ENCODE measurements around the gene MAP6D1.

Gene MAP6D1

DNA sequence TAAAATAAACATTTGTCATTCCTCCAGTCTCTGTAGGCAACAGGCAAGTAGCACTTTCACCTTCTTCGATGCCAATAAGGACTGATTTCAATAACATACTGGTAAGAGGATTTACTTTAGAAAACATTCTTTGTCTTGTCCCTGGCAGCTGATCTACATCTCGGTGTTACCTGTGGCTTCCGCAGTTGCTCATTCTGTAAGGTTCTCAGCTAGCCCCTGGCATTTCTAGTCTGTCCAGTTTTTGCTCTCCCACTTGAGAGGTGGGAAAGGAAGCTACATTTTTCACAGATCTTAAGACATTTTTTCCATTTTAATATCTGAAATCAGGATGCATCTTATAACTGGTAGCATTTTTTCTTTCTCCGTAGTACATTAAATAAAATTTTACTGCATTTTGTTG, 19.7 kb upstream of the MAP6D1 start:
- TF ChIP-seq, protein P1, sequence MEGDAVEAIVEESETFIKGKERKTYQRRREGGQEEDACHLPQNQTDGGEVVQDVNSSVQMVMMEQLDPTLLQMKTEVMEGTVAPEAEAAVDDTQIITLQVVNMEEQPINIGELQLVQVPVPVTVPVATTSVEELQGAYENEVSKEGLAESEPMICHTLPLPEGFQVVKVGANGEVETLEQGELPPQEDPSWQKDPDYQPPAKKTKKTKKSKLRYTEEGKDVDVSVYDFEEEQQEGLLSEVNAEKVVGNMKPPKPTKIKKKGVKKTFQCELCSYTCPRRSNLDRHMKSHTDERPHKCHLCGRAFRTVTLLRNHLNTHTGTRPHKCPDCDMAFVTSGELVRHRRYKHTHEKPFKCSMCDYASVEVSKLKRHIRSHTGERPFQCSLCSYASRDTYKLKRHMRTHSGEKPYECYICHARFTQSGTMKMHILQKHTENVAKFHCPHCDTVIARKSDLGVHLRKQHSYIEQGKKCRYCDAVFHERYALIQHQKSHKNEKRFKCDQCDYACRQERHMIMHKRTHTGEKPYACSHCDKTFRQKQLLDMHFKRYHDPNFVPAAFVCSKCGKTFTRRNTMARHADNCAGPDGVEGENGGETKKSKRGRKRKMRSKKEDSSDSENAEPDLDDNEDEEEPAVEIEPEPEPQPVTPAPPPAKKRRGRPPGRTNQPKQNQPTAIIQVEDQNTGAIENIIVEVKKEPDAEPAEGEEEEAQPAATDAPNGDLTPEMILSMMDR (IDR thresholded peaks at IDR 0.05), result no peak
- no peak overlapping the region for H3K4me2 ChIP-seq (ENCODE audit: low read length)
- H2AFZ ChIP-seq, result no peak overlapping the region
- H3K4me1 ChIP-seq, result peaks cover 5% of the 10 kb centered on the region
- H3K79me2 ChIP-seq, result peaks cover 7% of the 10 kb centered on the region
- H3K9ac ChIP-seq, result no peak overlapping the region
- no peaks in the 10 kb centered on the region for H3K36me3 ChIP-seq (ENCODE audit: control insufficient read depth, insufficient read depth, low read length)
- no peaks in the 10 kb centered on the region for H3K9me3 ChIP-seq (ENCODE audit: control insufficient read depth, low read length)
- no peak overlapping the region for H3K4me3 ChIP-seq (ENCODE audit: low read depth, low read length)
- H3K27ac ChIP-seq, result no peak overlapping the region
- no peaks in the 10 kb centered on the region for H3K27me3 ChIP-seq (ENCODE audit: control insufficient read depth, insufficient read depth, low read length)

DNA sequence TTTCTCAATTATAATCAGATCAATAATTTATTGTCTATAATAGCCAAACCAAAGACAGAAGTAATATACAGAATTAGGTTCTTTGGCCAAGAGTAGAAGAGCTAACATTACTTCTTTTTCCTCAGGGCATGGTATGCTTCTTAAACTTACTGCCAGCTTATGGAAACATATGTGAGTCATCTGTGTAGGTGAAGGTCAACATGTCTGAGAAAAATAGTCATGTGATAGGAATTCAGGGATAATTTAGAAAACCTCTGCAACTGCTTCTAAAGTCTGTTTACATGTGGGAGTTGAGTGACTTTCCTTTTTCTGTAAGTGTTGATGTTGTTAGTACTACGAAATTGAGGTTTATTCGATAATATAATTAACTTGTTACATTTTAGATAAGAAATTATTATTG, 19.2 kb upstream of the MAP6D1 start:
- Histone ChIP-seq H3K27ac (no peak overlapping the region), H3K4me1 (peaks cover 5% of the 10 kb centered on the region), H3K79me2 (peaks cover 5% of the 10 kb centered on the region), H3K9me3 (ENCODE audit: control insufficient read depth, low read length) (no peaks in the 10 kb centered on the region), H3K27me3 (ENCODE audit: control insufficient read depth, insufficient read depth, low read length) (no peaks in the 10 kb centered on the region), H3K9ac (no peak overlapping the region), H3K4me3 (ENCODE audit: low read depth, low read length) (no peak overlapping the region), H3K4me2 (ENCODE audit: low read length) (no peak overlapping the region), H3K36me3 (ENCODE audit: control insufficient read depth, insufficient read depth, low read length) (no peaks in the 10 kb centered on the region), H2AFZ (no peak overlapping the region)
- TF ChIP-seq, protein P1 (IDR thresholded peaks at IDR 0.05), result no peak

- no peak overlapping the region for H3K4me2 ChIP-seq (ENCODE audit: low read length)
- H3K4me1 ChIP-seq, result peaks cover 5% of the 10 kb centered on the region
- no peak overlapping the region for H3K27ac ChIP-seq
- H2AFZ ChIP-seq, result no peak overlapping the region
- TF ChIP-seq, protein P1 (IDR thresholded peaks at IDR 0.05), result no peak
- no peaks in the 10 kb centered on the region for H3K9me3 ChIP-seq (ENCODE audit: control insufficient read depth, low read length)
- H3K9ac ChIP-seq, result no peak overlapping the region
- H3K27me3 ChIP-seq (ENCODE audit: control insufficient read depth, insufficient read depth, low read length), result no peaks in the 10 kb centered on the region
- H3K4me3 ChIP-seq (ENCODE audit: low read depth, low read length), result no peak overlapping the region
- H3K79me2 ChIP-seq, result no peaks in the 10 kb centered on the region
- no peaks in the 10 kb centered on the region for H3K36me3 ChIP-seq (ENCODE audit: control insufficient read depth, insufficient read depth, low read length)
Measured at GRCh38 chr3:183839751-183840150, 14.4 kb upstream of the MAP6D1 start.

- Histone ChIP-seq H3K27me3 (ENCODE audit: control insufficient read depth, insufficient read depth, low read length) (no peaks in the 10 kb centered on the region), H3K9me3 (ENCODE audit: control insufficient read depth, low read length) (no peaks in the 10 kb centered on the region), H3K79me2 (no peaks in the 10 kb centered on the region), H3K27ac (no peak overlapping the region), H3K4me1 (peaks cover 5% of the 10 kb centered on the region), H3K4me3 (ENCODE audit: low read depth, low read length) (no peak overlapping the region), H2AFZ (no peak overlapping the region), H3K9ac (no peak overlapping the region), H3K4me2 (ENCODE audit: low read length) (no peak overlapping the region), H3K36me3 (ENCODE audit: control insufficient read depth, insufficient read depth, low read length) (no peaks in the 10 kb centered on the region)
- TF ChIP-seq, protein P1 (IDR thresholded peaks at IDR 0.05), result no peak
Measured at GRCh38 chr3:183837894-183838293, 12.5 kb upstream of the MAP6D1 start.

- Histone ChIP-seq H3K4me2 (ENCODE audit: low read length) (no peak overlapping the region), H3K4me3 (ENCODE audit: low read depth, low read length) (no peak overlapping the region), H3K27me3 (ENCODE audit: control insufficient read depth, insufficient read depth, low read length) (no peaks in the 10 kb centered on the region), H3K9me3 (ENCODE audit: control insufficient read depth, low read length) (no peaks in the 10 kb centered on the region), H3K36me3 (ENCODE audit: control insufficient read depth, insufficient read depth, low read length) (no peaks in the 10 kb centered on the region), H3K27ac (no peak overlapping the region), H3K79me2 (no peaks in the 10 kb centered on the region), H3K9ac (no peak overlapping the region), H2AFZ (no peak overlapping the region), H3K4me1 (peaks cover 5% of the 10 kb centered on the region)
- TF ChIP-seq, protein P1 (IDR thresholded peaks at IDR 0.05), result no peak
Measured at GRCh38 chr3:183837390-183837789, 12.0 kb upstream of the MAP6D1 start.

Measured in parathyroid adenoma (tissue), 2 donors.